K562 (cell line): Measurements from ENCODE around the gene EIF2AK3. TPM values are rescaled to one million over a fixed set of nuclear protein-coding genes. Genes with fewer than 3 reads are reported as not detected.

Experiments
- HBP1 ChIP-seq: fragments of 450-650 bp; formaldehyde crosslinking; IDR thresholded peaks from 2 replicates; pipeline ENCODE4 v1.4.0; 2022; ENCODE audit warnings: missing genetic modification characterization
- RAD21 ChIP-seq, 2 experiments: fragments of 250-450 bp in 1 of 2; fragments of 450-650 bp in 1 of 2; sonication (Bioruptor Pico) in 1 of 2; formaldehyde crosslinking in 1 of 2; IDR thresholded peaks in 1 of 2; conservative IDR thresholded peaks in 1 of 2; 2 replicates each; pipeline versions ENCODE4 v1.4.0 to v1.8.0; 2020 to 2022; ENCODE audit warnings: mild to moderate bottlenecking in 2 of 2, moderate library complexity in 1 of 2
- ZNF3 ChIP-seq: fragments of 250-450 bp; sonication (Bioruptor Pico); IDR thresholded peaks from 2 replicates; pipeline ENCODE4 v1.5.0; 2021; ENCODE audit warnings: mild to moderate bottlenecking, moderate library complexity
- polyA plus RNA-seq, 8 experiments: library from polyadenylated mRNA; depleted of rRNA in 4 of 8; stranded (reverse) in 5 of 8; unstranded in 3 of 8; fragments of >200 nt; fragmentation: Nextera tagmentation in 2 of 8; fragmentation: Illumina TruSeq in 1 of 8; extraction: Ambion mirVana in 2 of 8; extraction: Trizol in 1 of 8; gene quantifications; 2 replicates each; pipeline versions ENCODE4 v1.2.1 to v1.2.3, GENCODE V29; 2011 to 2014; ENCODE audit warnings: inconsistent platforms in 1 of 8, missing spikeins in 1 of 8
- total RNA-seq, 7 experiments: library from RNA; depleted of rRNA in 6 of 7; stranded (reverse); fragments of >200 nt in 6 of 7; fragmentation: Illumina TruSeq in 2 of 7; extraction: Trizol in 2 of 7; gene quantifications; 2 replicates each; pipeline versions ENCODE4 v1.2.1 to v1.2.3, GENCODE V29; 2011 to 2021; ENCODE audit warnings: low replicate concordance in 1 of 7
- TF ChIP-seq, protein P1 (sequence below), 2 experiments: fragments of 450-650 bp; formaldehyde crosslinking in 1 of 2; IDR thresholded peaks; 2 replicates each; pipeline versions ENCODE4 v1.4.0 to v1.6.1; 2014 to 2020; ENCODE audit warnings: mild to moderate bottlenecking in 2 of 2, borderline replicate concordance in 1 of 2, low read depth in 1 of 2

EIF2AK3 gene
- total and polyA plus RNA-seq, 9 of the 15 experiments (the other 6 are each of a cell fraction or from before 2014, with no cell fraction given) = 1.7 to 11.6 (median 7.4) TPM

- TF ChIP-seq, protein P1, sequence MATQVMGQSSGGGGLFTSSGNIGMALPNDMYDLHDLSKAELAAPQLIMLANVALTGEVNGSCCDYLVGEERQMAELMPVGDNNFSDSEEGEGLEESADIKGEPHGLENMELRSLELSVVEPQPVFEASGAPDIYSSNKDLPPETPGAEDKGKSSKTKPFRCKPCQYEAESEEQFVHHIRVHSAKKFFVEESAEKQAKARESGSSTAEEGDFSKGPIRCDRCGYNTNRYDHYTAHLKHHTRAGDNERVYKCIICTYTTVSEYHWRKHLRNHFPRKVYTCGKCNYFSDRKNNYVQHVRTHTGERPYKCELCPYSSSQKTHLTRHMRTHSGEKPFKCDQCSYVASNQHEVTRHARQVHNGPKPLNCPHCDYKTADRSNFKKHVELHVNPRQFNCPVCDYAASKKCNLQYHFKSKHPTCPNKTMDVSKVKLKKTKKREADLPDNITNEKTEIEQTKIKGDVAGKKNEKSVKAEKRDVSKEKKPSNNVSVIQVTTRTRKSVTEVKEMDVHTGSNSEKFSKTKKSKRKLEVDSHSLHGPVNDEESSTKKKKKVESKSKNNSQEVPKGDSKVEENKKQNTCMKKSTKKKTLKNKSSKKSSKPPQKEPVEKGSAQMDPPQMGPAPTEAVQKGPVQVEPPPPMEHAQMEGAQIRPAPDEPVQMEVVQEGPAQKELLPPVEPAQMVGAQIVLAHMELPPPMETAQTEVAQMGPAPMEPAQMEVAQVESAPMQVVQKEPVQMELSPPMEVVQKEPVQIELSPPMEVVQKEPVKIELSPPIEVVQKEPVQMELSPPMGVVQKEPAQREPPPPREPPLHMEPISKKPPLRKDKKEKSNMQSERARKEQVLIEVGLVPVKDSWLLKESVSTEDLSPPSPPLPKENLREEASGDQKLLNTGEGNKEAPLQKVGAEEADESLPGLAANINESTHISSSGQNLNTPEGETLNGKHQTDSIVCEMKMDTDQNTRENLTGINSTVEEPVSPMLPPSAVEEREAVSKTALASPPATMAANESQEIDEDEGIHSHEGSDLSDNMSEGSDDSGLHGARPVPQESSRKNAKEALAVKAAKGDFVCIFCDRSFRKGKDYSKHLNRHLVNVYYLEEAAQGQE (IDR thresholded peaks at IDR 0.05; ENCODE audit: borderline replicate concordance) = peak; percentile 54
- TF ChIP-seq, protein P1 (CRISPR knock-in tag; IDR thresholded peaks at IDR 0.05; ENCODE audit: low read depth) = no peak
- no peak for TF ChIP-seq ZNF3 (CRISPR knock-in tag)
- TF ChIP-seq HBP1 (CRISPR knock-in tag) = no peak
- peak; percentile 55 to 77 for TF ChIP-seq RAD21 (CRISPR knock-in tag; conservative IDR thresholded peaks at IDR 0.05 in 1 of 2, IDR thresholded peaks at IDR 0.05 in 1 of 2)
Measured at GRCh38 chr2:88554189-88554588, 73.1 kb downstream of the EIF2AK3 start (continued).
